HG03060 (cell line): ENCODE measurements around the gene SEL1L2.

ENCODE experiments used
- ATAC-seq: cut with Tn5 transposase; IDR thresholded peaks from one replicate; pipeline ENCODE4 v1.9.1; 2021; ENCODE audit warnings: low read depth, moderate number of reproducible peaks; ENCODE audit not compliant: unreplicated experiment

The SEL1L2 gene

GRCh38 chr20:13868331-13868730, 122.1 kb downstream of the SEL1L2 start:
- no peak for ATAC-seq

GRCh38 chr20:13865791-13866351, 124.5 kb downstream of the SEL1L2 start:
- ATAC-seq, result no peak

- ATAC-seq, result no peak
Measured at GRCh38 chr20:13865156-13865555, 125.3 kb downstream of the SEL1L2 start.

- no peak for ATAC-seq
Measured at GRCh38 chr20:13863244-13863643, 127.2 kb downstream of the SEL1L2 start.

GRCh38 chr20:13862245-13862644, 128.2 kb downstream of the SEL1L2 start:
- ATAC-seq, result no peak

- ATAC-seq, result no peak
Measured at GRCh38 chr20:13858871-13859270, 131.5 kb downstream of the SEL1L2 start.

- ATAC-seq, result no peak
Measured at GRCh38 chr20:13858439-13858838, 132.0 kb downstream of the SEL1L2 start.

GRCh38 chr20:13857961-13858360, 132.5 kb downstream of the SEL1L2 start:
- ATAC-seq, result no peak

- ATAC-seq, result no peak
Measured at GRCh38 chr20:13857304-13857703, 133.1 kb downstream of the SEL1L2 start.

GRCh38 chr20:13856354-13856753, 134.1 kb downstream of the SEL1L2 start:
- ATAC-seq, result no peak

GRCh38 chr20:13855613-13856012, 134.8 kb downstream of the SEL1L2 start:
- no peak for ATAC-seq

- ATAC-seq, result no peak
Measured at GRCh38 chr20:13852306-13852705, 138.1 kb downstream of the SEL1L2 start.

GRCh38 chr20:13851279-13851678, 139.1 kb downstream of the SEL1L2 start:
- ATAC-seq, result no peak

GRCh38 chr20:13844296-13844695, 146.1 kb downstream of the SEL1L2 start:
- ATAC-seq, result no peak

GRCh38 chr20:13841206-13841605, 149.2 kb downstream of the SEL1L2 start:
- ATAC-seq, result no peak

- ATAC-seq, result no peak
Measured at GRCh38 chr20:13840093-13840465, 150.3 kb downstream of the SEL1L2 start.

GRCh38 chr20:13839421-13840092, 150.9 kb downstream of the SEL1L2 start:
- no peak for ATAC-seq

- ATAC-seq, result no peak
Measured at GRCh38 chr20:13838664-13839063, 151.8 kb downstream of the SEL1L2 start.

- ATAC-seq, result no peak
Measured at GRCh38 chr20:13831476-13831875, 158.9 kb downstream of the SEL1L2 start.

- no peak for ATAC-seq
Measured at GRCh38 chr20:13825465-13825864, 164.9 kb downstream of the SEL1L2 start.

- no peak for ATAC-seq
Measured at GRCh38 chr20:13824459-13824858, 166.0 kb downstream of the SEL1L2 start.

- no peak for ATAC-seq
Measured at GRCh38 chr20:13822459-13822858, 168.0 kb downstream of the SEL1L2 start.

- no peak for ATAC-seq
Measured at GRCh38 chr20:13821876-13822275, 168.5 kb downstream of the SEL1L2 start.
